Duodenal mucosa (tissue), 2 donors: Measurements from ENCODE around the gene TMEM119.
A peak's percentile ranks its signal among the peaks of the same experiment; 100 is the strongest.
"Not testable (repeated sequence)": the region's sequence is repeated elsewhere in the genome, so short reads cannot be mapped to it uniquely, and the experiment has no call there.

Experiments
- H3K27ac ChIP-seq: one replicate; pipeline ENCODE4 v1.7.0; 2013; ENCODE audit warnings: low read depth, low read length
- H3K27me3 ChIP-seq, 2 donors: one replicate each; pipeline ENCODE4 v1.7.0; 2013; ENCODE audit warnings: low read length in 2 of 2, control low read depth in 1 of 2; ENCODE audit not compliant: insufficient read depth in 2 of 2, control insufficient read depth in 1 of 2
- H3K36me3 ChIP-seq, 2 donors: one replicate each; pipeline ENCODE4 v1.7.0; 2013; ENCODE audit warnings: low read length in 2 of 2, control low read depth in 1 of 2; ENCODE audit not compliant: insufficient read depth in 2 of 2, control insufficient read depth in 1 of 2
- H3K4me1 ChIP-seq, 2 donors: one replicate each; pipeline ENCODE4 v1.7.0; 2013; ENCODE audit warnings: low read length in 2 of 2, control low read depth in 1 of 2; ENCODE audit not compliant: insufficient read depth in 2 of 2, control insufficient read depth in 1 of 2
- H3K4me3 ChIP-seq, 2 donors: one replicate each; pipeline ENCODE4 v1.7.0; 2013; ENCODE audit warnings: low read length in 2 of 2, low read depth in 1 of 2
- H3K9ac ChIP-seq, 2 donors: one replicate each; pipeline ENCODE4 v1.7.0; 2013; ENCODE audit warnings: low read length in 2 of 2, low read depth in 1 of 2
- H3K9me3 ChIP-seq, 2 donors: one replicate each; pipeline ENCODE4 v1.7.0; 2013; ENCODE audit warnings: low read length in 2 of 2, control low read depth in 1 of 2; ENCODE audit not compliant: control insufficient read depth in 1 of 2

TMEM119 gene

DNA sequence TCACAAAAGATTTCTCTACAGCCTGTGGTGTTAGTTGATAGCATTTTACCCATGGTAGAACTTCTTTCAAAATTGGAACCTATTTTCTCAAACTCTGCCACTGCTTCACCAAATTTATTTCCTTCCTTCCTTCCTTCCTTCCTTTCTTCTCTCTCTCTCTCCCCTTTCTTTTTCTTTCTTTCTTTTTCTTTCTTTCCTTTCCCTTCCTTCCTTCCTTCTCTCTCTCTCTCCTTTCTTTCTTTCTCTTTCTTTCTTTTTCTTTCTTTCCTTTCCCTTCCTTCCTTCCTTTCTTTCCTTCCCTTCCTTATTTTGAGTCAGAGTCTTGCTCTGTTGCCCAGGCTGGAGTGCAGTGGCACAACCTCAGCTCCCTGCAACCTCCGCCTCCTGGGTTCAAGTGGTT, 23.6 kb downstream of the TMEM119 start:
- H3K27ac ChIP-seq, H3K4me3 ChIP-seq, H3K27me3 ChIP-seq, H3K9ac ChIP-seq, H3K36me3 ChIP-seq, H3K9me3 ChIP-seq, H3K4me1 ChIP-seq: not testable (repeated sequence)

DNA sequence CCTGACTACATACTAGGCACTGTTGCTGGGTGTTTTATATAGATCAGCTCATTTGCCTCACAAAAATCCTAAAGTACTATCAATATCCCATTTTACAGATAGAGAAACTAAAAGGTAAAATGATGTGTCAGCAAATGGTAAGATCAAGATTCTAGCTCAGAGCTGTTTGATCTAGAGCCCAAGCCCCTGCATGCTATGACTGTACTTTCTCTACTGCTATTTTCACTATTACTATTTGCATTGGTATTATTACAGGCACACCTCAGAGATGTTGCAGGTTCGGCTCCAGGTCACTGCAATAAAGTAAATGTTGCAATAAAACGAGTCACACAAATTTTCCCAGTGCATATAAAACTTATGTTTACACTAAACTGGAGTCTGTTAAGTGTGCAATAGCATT, 24.6 kb downstream of the TMEM119 start:
- Histone ChIP-seq H3K27me3 (no peaks in the 10 kb centered on the region), H3K4me3 (no peak overlapping the region), H3K4me1 (peaks cover 6 to 9% of the 10 kb centered on the region in 2 donors), H3K36me3 (peaks cover 3 to 12% of the 10 kb centered on the region in 2 donors), H3K27ac (no peak overlapping the region), H3K9ac (no peak overlapping the region), H3K9me3 (no peaks in the 10 kb centered on the region)

DNA sequence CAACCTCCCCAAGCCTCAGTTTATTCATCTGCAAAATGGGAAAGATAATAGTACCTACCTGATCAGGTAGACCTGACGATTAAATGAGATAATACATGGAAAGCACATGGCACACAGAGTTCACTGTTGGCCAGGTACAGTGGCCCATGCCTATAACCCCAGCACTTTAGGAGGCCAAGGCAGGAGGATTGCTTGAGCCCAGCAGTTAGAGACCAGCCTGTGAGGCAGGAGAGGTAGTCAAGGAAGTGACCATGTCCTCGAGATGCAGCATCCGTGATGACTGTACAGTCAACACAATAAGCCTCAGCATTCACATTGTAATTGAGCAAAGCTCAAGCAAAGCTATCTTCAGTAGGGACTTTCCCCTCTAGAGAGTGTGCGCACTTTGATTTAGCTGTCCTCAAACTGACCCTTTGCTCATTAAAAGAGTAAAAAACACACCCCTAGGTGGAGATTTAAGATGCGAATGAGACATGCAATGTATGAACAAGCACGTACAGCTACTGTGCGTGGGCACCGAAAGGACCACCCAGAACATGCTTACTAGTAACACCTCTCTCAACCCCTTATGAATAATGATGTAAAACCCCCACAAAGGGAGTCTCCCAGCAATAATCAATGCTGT, 25.6 kb downstream of the TMEM119 start:
- Histone ChIP-seq H3K27me3 (no peaks in the 10 kb centered on the region), H3K36me3 (peaks cover 14 to 23% of the 10 kb centered on the region in 2 donors), H3K4me3 (no peak overlapping the region), H3K4me1 (peaks cover 7 to 19% of the 10 kb centered on the region in 2 donors), H3K9ac (no peak overlapping the region), H3K9me3 (no peaks in the 10 kb centered on the region), H3K27ac (no peak overlapping the region)

DNA sequence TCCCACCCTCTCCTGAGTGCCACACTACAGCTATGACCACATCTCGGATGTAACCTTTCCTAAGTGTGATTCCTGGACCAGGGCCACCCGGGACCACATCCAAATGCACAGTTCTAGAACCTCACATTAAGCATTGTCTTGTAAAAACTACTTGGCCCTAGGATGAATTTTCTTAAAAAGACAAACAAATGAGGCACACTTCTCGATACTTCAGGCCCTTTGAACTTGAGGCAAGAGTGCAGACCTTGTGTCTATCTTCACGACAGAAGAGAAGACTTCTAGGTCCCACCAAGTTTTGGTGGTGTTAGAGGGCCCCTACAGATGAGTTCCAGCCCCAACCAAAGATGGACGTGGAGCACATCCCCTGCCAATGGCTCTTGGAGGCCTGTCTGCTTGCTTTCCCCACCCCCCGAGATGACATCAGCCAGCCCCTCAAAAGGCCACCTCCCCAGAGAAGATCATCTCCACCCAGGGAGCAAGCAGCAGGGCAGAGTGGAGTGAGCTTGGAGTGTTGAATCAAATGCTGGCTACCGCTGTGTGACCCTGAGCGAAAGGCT, 26.2 kb downstream of the TMEM119 start:
- Histone ChIP-seq H3K9me3 (no peaks in the 10 kb centered on the region), H3K9ac (no peak overlapping the region), H3K27me3 (no peaks in the 10 kb centered on the region), H3K4me3 (no peak overlapping the region), H3K27ac (no peak overlapping the region), H3K36me3 (peaks cover 17 to 28% of the 10 kb centered on the region in 2 donors), H3K4me1 (peaks cover 10 to 25% of the 10 kb centered on the region in 2 donors)

DNA sequence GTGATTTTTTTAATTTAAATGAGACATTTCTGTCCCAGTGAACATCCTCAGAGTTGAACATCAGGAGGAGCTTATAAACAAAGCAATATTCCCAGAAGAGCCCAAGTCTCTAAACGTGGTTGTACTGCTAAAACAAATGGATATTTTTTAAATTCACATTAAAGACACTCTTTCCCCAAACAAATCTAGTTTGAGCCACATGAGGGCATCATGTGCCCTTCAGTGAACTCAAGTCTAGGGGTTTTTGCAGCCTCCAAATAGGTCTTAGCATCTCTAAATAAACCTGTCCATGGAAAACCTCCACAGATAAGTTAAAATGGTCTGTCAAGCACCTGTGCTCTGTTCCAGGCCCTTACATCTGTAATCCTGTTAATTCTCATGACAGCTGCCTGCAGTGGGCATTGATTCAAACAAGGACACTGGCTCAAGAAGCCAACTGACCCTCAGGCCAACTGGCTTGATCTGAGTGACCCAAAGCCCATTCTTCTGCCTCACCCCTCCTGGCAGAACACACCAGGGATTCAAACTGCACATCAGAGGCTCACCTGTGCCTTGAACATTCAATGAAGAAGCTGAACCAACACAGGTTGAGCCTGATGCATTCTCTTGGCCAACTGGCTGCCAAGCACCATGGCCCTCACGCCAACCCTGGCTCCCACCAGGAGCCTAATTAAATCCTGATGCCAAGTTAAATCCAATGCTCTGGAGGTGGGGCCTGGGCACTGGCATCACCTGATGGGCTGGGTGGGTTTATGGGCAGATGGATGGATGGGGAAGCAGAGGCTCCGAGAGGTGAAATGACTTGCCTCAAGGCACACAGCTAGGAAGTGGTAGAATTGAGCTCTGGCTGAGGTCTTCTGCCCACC, 26.9 kb downstream of the TMEM119 start:
- Histone ChIP-seq H3K27ac (no peak overlapping the region), H3K4me1 (peaks cover 17 to 27% of the 10 kb centered on the region in 2 donors), H3K27me3 (no peaks in the 10 kb centered on the region), H3K9ac (no peak overlapping the region), H3K9me3 (no peaks in the 10 kb centered on the region), H3K4me3 (no peak overlapping the region), H3K36me3 (peaks cover 24 to 36% of the 10 kb centered on the region in 2 donors)

DNA sequence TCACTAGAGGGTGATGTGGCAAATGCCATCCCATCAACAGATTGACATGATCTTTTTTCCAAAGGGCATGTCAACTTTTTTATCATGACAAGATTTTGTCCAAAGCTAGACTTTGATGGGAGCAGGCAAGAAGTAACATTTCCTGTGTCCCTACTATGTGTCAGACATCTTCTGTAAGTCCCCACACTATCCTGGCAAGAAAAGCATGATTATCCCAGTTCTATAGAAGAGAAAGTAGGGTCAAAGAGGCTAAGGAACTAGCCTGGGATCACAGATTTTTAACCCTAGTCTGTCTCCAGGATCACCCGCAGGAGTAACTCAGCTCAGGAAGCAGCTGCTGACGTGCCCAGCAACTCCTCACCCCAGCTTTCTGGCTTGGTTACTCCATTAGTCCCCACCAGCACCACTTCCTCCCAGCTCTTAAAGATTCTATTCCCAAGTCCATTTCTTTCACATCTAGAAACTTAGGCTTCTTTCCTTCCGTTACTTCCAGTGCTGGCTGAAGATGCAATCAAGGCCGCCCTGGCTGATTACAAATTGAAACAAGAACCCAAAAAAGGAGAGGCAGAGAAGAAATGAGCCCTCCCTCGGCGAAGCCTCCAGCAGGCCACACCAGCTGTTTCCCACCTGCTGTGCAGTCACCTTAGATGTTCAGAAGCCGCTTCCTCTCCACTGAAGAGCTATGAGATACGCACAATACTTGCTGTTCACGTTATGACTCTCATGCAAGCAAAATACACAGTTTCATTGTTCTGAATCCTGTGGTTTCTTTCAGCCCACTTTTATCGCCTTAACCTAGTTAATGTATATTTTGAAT, 29.3 kb downstream of the TMEM119 start:
- Histone ChIP-seq H3K9me3 (no peaks in the 10 kb centered on the region), H3K27ac (peak overlapping the region; percentile 46), H3K4me1 (peaks cover 25 to 38% of the 10 kb centered on the region in 2 donors), H3K9ac (peak overlapping the region in 1 of 2 donors; percentile 22), H3K36me3 (peaks cover 29 to 52% of the 10 kb centered on the region in 2 donors), H3K4me3 (no peak overlapping the region), H3K27me3 (no peaks in the 10 kb centered on the region)

DNA sequence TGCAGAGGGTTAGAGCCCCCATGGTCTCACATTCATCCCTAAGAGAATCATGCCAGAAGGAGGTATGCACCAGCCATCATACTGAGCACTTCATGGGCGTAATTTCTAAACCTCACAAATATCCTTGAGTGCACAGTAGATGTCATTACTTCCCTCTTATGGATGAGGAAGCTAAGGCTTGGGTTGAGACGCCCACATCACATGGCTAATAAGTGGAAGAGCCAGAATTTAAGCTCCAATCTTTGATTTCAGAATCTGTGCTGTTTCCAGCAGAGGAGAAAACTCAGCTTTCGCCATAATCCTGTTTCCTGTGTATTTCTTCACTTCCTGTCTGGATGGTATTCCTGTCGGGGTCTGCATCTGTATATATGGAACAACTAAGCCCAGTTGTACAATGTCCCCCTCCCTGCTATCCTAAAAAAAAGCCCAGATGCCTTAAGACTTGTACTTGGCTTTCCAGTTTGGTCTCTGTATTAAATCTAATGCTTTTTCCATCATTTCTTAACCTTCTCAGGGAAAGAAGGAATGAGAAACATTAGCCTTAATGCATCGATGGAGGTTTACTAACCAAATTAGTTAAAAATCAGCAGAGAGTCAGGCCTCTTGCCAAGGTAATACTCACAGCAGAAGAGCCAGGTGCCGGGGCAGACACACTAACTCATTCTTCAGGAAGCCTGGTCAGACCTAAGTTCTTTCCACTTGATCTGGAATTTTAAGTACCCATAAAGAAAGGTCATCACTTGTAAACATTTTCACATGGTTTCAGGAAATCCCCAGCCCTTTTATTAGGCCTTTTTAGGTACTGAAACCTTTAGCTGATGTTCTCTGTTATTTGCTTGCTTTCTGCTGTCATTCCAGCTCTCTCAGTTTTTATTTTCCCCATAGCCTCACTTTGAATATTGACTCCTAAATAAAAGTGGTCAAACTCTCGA, 30.2 kb downstream of the TMEM119 start:
- H3K9me3 ChIP-seq, result no peaks in the 10 kb centered on the region
- H3K9ac ChIP-seq, result peak overlapping the region in 1 of 2 donors; percentile 7
- no peak overlapping the region for H3K4me3 ChIP-seq
- peaks cover 26 to 42% of the 10 kb centered on the region in 2 donors for H3K4me1 ChIP-seq
- H3K27me3 ChIP-seq, result no peaks in the 10 kb centered on the region
- peaks cover 29 to 52% of the 10 kb centered on the region in 2 donors for H3K36me3 ChIP-seq
- H3K27ac ChIP-seq, result peak overlapping the region; percentile 48

DNA sequence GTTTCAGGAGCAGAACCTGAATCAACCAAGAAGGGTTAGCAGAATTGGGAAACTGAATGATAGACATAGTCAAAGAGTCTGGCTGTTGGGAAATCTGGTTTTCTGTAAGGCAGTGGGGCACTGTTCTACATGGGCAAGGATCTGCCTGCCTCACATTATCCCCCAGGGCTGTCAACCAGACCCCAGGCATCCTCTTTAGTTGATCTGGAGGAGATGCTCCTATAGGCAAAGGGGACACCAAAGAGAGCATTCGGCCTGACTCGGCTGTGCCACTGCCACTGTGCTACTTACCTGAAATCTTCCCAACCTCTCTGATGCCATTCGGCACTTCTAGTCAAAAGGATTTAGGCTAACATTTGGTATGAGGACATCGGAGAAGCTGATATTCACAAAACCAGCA, 31.4 kb downstream of the TMEM119 start:
- no peak overlapping the region for H3K4me3 ChIP-seq
- no peak overlapping the region for H3K9ac ChIP-seq
- peak overlapping the region; percentile 48 for H3K27ac ChIP-seq
- peaks cover 29 to 52% of the 10 kb centered on the region in 2 donors for H3K36me3 ChIP-seq
- peaks cover 31 to 42% of the 10 kb centered on the region in 2 donors for H3K4me1 ChIP-seq
- H3K27me3 ChIP-seq, result no peaks in the 10 kb centered on the region
- H3K9me3 ChIP-seq, result no peaks in the 10 kb centered on the region

DNA sequence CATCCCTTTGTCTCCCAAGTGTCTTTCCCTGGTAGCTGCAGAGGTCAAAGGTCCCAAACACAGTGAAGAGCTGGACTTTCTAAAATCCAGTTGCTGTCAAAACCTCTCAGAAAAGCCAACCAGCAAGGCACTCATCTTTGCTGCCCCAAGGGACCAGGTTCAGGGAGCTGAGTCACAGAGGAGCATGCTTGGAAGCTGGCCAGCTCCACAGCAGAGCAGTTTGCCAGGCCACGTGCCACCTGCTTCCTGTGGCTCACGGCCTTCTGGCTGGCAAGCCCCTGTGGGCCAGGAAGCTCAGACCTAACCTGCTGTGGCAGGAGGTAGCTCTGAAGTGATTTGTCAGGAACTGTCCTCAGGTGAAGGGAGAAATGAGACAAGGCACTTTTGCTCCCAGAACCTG, 31.9 kb downstream of the TMEM119 start:
- Histone ChIP-seq H3K9ac (no peak overlapping the region), H3K27me3 (no peaks in the 10 kb centered on the region), H3K9me3 (no peaks in the 10 kb centered on the region), H3K4me3 (no peak overlapping the region), H3K4me1 (peaks cover 31 to 44% of the 10 kb centered on the region in 2 donors), H3K27ac (peak overlapping the region; percentile 48), H3K36me3 (peaks cover 29 to 52% of the 10 kb centered on the region in 2 donors)
